Measurements from ENCODE around the gene BARHL2. TPM values are rescaled to one million over a fixed set of nuclear protein-coding genes. Genes with fewer than 3 reads are reported as not detected.

Gene BARHL2
- total and polyA plus RNA-seq, 2 donors from 2014 or later: not detected

GRCh38 chr1:90724361-90724760, 7.3 kb upstream of the BARHL2 start:
- no peak overlapping the region for H3K9ac ChIP-seq (ENCODE audit: low read length in 3 of 3)
- H3K4me1 ChIP-seq (ENCODE audit: control insufficient read depth in 2 of 3, insufficient read depth in 2 of 3, low read depth in 1 of 3, low read length in 3 of 3): peaks cover 0 to 14% (median 8%) of the 10 kb centered on the region in 3 donors
- H3K27me3 ChIP-seq (ENCODE audit: control insufficient read depth, insufficient read depth, low read length): peaks cover 97% of the 10 kb centered on the region
- H3K36me3 ChIP-seq (ENCODE audit: control insufficient read depth in 2 of 3, insufficient read depth in 3 of 3, low read length in 3 of 3): no peaks in the 10 kb centered on the region
- DNase-seq (no peak), FAIRE-seq (no peak)
- no peak overlapping the region for H3K27ac ChIP-seq (ENCODE audit: low read depth in 2 of 2, low read length in 2 of 2)
- intact Hi-C loops (cut with DNase I): no loop called here
- TF ChIP-seq CTCF (IDR thresholded peaks at IDR 0.05; ENCODE audit: borderline replicate concordance, extremely low read depth, insufficient read depth): no peak
- H3K9me3 ChIP-seq (ENCODE audit: control insufficient read depth in 2 of 3, insufficient read depth in 1 of 3, low read length in 3 of 3): no peaks in the 10 kb centered on the region
- no peak overlapping the region for H3K4me3 ChIP-seq (ENCODE audit: low read length in 3 of 3)

DNA sequence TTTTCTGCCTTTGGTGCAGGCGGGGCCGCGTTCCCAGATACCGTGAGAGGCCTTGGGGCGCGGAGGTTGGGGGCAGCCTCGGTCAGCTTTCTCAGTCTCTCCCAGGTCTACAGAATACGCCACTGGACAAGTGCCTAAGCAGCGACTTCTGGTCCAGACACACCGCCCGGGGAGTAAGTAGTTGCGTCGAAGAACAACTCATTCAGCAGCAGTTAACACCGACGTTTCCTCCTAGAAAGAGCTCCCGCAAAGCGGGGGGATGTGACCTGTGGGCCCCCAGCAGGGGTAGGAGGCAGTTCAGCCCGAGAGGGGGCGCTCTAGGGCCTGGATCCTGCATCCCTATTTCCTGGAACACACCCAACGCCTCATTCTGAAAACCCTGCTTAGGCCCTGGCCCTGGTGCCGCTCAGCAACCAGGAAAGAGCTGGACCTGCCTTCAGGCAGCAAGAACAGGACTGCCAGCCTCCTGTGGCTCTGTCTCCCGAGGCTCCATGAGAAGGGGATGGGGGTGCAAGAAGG, 6.5 kb upstream of the BARHL2 start:
- Histone ChIP-seq H3K27me3 (ENCODE audit: control insufficient read depth, insufficient read depth, low read length) (peaks cover 96% of the 10 kb centered on the region), H3K27ac (ENCODE audit: low read depth in 2 of 2, low read length in 2 of 2) (no peak overlapping the region), H3K9me3 (ENCODE audit: control insufficient read depth in 2 of 3, insufficient read depth in 1 of 3, low read length in 3 of 3) (no peaks in the 10 kb centered on the region), H3K9ac (ENCODE audit: low read length in 3 of 3) (no peak overlapping the region), H3K4me3 (ENCODE audit: low read length in 3 of 3) (peak overlapping the region in 2 of 3 donors; percentile 47 to 61), H3K4me1 (ENCODE audit: control insufficient read depth in 2 of 3, insufficient read depth in 2 of 3, low read depth in 1 of 3, low read length in 3 of 3) (peaks cover 0 to 14% (median 8%) of the 10 kb centered on the region in 3 donors), H3K36me3 (ENCODE audit: control insufficient read depth in 2 of 3, insufficient read depth in 3 of 3, low read length in 3 of 3) (no peaks in the 10 kb centered on the region)
- DNase-seq (no peak), FAIRE-seq (no peak)
- TF ChIP-seq CTCF (IDR thresholded peaks at IDR 0.05; ENCODE audit: borderline replicate concordance, extremely low read depth, insufficient read depth): no peak
- intact Hi-C loops (cut with DNase I): no loop called here

GRCh38 chr1:90722874-90723589, 5.9 kb upstream of the BARHL2 start:
- peak overlapping the region in 2 of 3 donors; percentile 47 to 61 for H3K4me3 ChIP-seq (ENCODE audit: low read length in 3 of 3)
- FAIRE-seq: no peak
- intact Hi-C loops (cut with DNase I): no loop called here
- peaks cover 0 to 16% (median 8%) of the 10 kb centered on the region in 3 donors for H3K4me1 ChIP-seq (ENCODE audit: control insufficient read depth in 2 of 3, insufficient read depth in 2 of 3, low read depth in 1 of 3, low read length in 3 of 3)
- DNase-seq: no peak
- H3K27me3 ChIP-seq (ENCODE audit: control insufficient read depth, insufficient read depth, low read length): peaks cover 91% of the 10 kb centered on the region
- TF ChIP-seq CTCF (IDR thresholded peaks at IDR 0.05; ENCODE audit: borderline replicate concordance, extremely low read depth, insufficient read depth): no peak
- H3K27ac ChIP-seq (ENCODE audit: low read depth in 2 of 2, low read length in 2 of 2): no peak overlapping the region
- no peaks in the 10 kb centered on the region for H3K9me3 ChIP-seq (ENCODE audit: control insufficient read depth in 2 of 3, insufficient read depth in 1 of 3, low read length in 3 of 3)
- H3K9ac ChIP-seq (ENCODE audit: low read length in 3 of 3): no peak overlapping the region
- no peaks in the 10 kb centered on the region for H3K36me3 ChIP-seq (ENCODE audit: control insufficient read depth in 2 of 3, insufficient read depth in 3 of 3, low read length in 3 of 3)
